AG10803 (cell line): ENCODE measurements around the gene SLC5A6.

Experiments used
- DNase-seq: peaks from one replicate; pipeline ENCODE4 v3.0.0; 2010; ENCODE audit warnings: low read depth
- H3K4me3 ChIP-seq: 2 replicates; pipeline ENCODE4 v1.5.1; 2011; ENCODE audit warnings: mild to moderate bottlenecking, low read length, control low read depth
- CTCF ChIP-seq: conservative IDR thresholded peaks from 2 replicates; pipeline ENCODE4 v1.5.1; 2011; ENCODE audit warnings: mild to moderate bottlenecking, low read length, control low read depth, inconsistent platforms

SLC5A6 gene

GRCh38 chr2:27245116-27245515 lies 33.0 kb upstream of the SLC5A6 start:
- TF ChIP-seq CTCF = no peak
- no peak overlapping the region for H3K4me3 ChIP-seq
- no peak for DNase-seq

GRCh38 chr2:27243391-27244130 lies 31.5 kb upstream of the SLC5A6 start:
- DNase-seq = no peak
- no peak for TF ChIP-seq CTCF
- no peak overlapping the region for H3K4me3 ChIP-seq

GRCh38 chr2:27242614-27242951 lies 30.5 kb upstream of the SLC5A6 start:
- no peak for DNase-seq
- TF ChIP-seq CTCF = no peak
- H3K4me3 ChIP-seq = no peak overlapping the region

- H3K4me3 ChIP-seq = no peak overlapping the region
- no peak for DNase-seq
- TF ChIP-seq CTCF = no peak
These were observed 29.9 kb upstream of the SLC5A6 start for GRCh38 chr2:27241761-27242613.

- no peak for TF ChIP-seq CTCF
- no peak overlapping the region for H3K4me3 ChIP-seq
- DNase-seq = no peak
These were observed 28.3 kb upstream of the SLC5A6 start for GRCh38 chr2:27240406-27240805.

- DNase-seq = no peak
- no peak for TF ChIP-seq CTCF
These were observed 26.9 kb upstream of the SLC5A6 start for GRCh38 chr2:27238976-27239375.

GRCh38 chr2:27237341-27237945 lies 25.4 kb upstream of the SLC5A6 start:
- no peak overlapping the region for H3K4me3 ChIP-seq
- no peak for DNase-seq

More at GRCh38 chr2:27238976-27239375, 26.9 kb upstream of the SLC5A6 start:
- H3K4me3 ChIP-seq = no peak overlapping the region

More at GRCh38 chr2:27237341-27237945, 25.4 kb upstream of the SLC5A6 start:
- TF ChIP-seq CTCF = no peak
